CD4-positive, alpha-beta T cell treated with Interleukin-2 at 100 ng/mL for 4 hours (primary cell): ENCODE measurements around the gene MTMR12.

Experiments used
- DNase-seq: peaks from one replicate; pipeline ENCODE4 v3.0.0-alpha.2; 2020; ENCODE audit warnings: low spot score

MTMR12 gene

GRCh38 chr5:32312595-32313332 lies at the start of gene MTMR12:
MTMR12 (minus strand) TSS chr5:32312939; CDS start chr5:32312838, 101 bp downstream.
- DNase-seq, result peak; percentile 100

- DNase-seq, result no peak
Measured at GRCh38 chr5:32362527-32362926, 49.8 kb upstream of the MTMR12 start.

DNA sequence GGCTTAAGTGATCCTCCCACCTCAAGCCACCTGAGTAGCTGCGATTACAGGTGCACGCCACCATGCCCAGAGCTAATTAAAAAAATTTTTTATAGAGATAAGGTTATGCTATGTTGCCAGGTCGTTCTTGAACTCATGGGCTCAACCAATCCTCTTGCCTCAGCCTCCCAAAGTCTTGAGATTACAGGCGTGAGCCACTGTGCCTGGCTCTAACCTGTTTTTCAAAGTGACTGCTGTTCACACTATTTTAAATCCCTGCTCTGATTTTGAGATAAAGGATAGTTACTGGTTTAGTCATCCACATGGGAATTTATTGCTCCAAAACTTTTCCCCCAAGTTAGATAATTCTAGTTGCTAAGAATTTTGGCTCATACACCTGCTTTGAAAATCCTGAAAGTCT lies 48.2 kb upstream of the MTMR12 start:
- no peak for DNase-seq

GRCh38 chr5:32358611-32359010 lies 45.9 kb upstream of the MTMR12 start:
- no peak for DNase-seq

GRCh38 chr5:32357658-32358057 lies 44.9 kb upstream of the MTMR12 start:
- DNase-seq, result no peak

- no peak for DNase-seq
Measured at GRCh38 chr5:32355686-32356085, 42.9 kb upstream of the MTMR12 start.

DNA sequence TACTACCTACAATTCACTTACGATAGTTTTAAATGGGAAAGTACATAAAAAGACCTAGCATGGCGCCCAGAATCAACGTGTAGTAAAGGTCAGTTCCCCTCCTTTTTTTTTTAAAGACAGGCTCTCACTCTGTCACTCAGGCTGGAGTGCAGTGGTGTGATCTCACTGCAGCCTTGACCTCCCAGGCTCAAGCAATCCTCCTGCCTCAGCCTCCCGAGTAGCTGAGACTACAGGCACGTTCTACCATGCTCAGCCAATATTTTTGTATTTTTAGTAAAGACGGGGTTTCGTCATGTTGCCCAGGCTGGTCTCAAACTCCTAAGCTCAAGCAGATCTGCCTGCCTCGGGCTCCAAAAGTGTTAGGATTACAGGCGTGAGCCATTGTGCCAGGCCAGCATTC lies 40.7 kb upstream of the MTMR12 start:
- no peak for DNase-seq

DNA sequence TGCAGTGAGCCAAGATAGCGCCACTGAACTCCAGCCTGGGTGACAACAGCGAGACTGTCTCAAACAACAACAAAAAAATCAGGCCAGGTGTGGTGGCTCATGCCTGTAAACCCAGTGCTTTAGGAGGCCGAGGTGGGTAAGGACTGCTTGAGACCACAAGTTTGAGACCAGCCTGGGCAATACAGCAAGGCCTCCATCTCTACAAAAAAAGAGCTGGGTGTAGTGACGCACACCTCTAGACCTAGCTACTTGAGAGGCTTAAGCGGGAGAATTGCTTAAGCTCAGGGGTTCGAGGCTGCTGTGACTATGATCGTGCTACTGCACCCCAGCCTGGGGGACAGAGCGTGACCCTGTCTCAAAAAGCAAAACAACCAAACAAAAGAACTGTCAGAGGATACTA lies 39.9 kb upstream of the MTMR12 start:
- no peak for DNase-seq

- DNase-seq, result no peak
Measured at GRCh38 chr5:32346869-32347268, 34.1 kb upstream of the MTMR12 start.

DNA sequence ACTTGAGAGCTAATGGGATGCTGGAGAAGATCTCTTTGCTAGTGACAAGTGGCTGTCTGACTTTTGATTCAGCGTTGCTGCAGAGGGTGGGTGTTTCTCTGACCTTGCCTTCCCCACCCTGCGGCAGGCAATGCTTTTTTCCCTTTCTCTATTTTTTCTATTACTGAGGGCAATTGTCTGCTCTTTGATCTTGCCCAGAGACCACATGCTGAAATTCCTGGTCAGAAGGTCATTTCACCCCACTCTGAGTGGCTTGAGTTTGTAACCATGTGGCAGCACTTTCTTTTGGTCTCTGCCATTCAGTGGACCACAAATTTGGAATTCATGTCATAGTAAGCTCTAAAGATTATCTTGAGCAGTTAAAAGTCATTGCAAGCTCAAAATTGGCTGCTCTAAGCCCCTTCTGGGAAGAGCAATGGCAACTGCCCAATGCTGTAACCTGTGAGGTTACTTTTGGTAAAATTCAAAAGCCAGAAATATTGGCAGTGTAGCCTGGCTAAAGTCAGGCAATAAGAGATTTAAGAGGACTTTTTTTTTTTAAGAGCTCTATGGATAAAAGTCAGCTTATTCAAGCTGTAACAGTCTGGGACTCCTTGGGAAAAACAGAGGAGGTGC lies 30.4 kb upstream of the MTMR12 start:
- DNase-seq, result no peak

DNA sequence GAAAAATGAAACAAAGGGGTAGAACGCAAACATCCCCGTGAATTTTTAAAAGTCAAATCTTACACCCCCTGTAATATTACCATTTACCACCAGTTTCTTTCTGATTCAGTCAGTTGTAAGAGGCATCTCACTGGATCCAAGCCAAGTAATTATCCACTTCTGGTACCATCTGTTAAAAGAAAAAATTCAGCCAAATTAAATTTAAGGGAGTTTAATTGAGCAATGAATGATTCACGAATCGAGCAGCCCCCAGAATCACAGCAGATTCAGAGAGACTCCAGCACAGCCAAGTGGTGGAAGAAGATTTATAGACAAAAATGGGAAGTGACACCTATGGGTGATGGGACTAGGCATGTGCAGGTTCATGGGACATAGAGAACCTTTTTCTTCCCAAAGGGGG lies 29.9 kb upstream of the MTMR12 start:
- no peak for DNase-seq

- no peak for DNase-seq
Measured at GRCh38 chr5:32339878-32340277, 27.1 kb upstream of the MTMR12 start.

DNA sequence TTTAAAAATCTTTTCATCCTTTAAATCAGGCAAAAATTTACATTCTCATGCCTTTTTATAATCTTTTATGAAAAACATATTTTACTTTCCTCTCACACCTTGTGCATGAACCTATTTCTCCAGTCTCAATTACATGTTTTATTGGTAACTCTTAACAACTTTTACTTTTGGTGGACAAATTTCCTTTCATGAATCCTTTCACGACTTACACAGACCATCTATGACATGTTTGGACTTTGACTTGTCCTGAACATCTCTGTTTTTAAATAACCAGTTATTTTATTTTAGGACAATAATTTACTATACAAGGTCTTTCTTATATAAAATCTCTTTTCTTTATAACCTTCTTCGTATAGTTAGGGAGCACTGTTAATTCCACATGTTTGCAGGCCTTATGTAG lies 26.5 kb upstream of the MTMR12 start:
- no peak for DNase-seq

GRCh38 chr5:32332966-32333365 lies 20.2 kb upstream of the MTMR12 start:
- no peak for DNase-seq

- DNase-seq, result no peak
Measured at GRCh38 chr5:32332361-32332760, 19.6 kb upstream of the MTMR12 start.

- no peak for DNase-seq
Measured at GRCh38 chr5:32331935-32332274, 19.2 kb upstream of the MTMR12 start.

DNA sequence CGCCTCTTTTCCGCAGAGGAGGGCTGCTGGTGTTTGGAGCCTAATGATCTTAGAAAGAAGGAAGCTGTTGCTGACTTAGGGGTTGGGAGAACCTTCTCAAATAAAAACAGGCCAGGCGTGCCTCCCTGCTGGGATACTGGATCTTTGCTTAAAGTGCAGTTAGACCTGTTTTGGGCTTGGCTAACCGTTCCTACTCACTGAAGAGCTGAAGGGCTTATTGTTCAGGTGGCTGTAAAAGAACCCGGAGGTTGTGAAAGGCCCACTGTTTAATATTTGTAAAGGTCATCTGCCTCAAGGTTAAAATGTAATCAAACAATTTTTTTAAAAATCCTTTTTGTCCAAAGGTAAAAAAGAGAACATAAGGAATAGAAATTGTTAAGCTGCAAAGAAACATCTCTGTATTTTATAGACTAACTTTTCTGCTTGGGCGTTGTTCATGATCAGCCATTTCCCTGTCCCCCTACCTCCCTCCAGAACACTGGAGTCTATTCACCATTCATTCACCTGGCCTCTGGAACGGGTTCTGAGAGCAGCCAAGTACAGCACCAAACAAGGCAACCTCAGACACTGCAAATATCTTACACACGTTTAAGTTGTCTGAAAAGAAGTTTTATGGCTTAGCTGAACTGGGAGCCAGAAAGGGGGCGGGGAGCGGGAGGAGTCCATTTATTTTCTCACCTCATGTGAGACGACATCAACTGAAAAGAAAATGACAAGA lies 18.6 kb upstream of the MTMR12 start:
- DNase-seq, result no peak

- no peak for DNase-seq
Measured at GRCh38 chr5:32330126-32330971, 17.6 kb upstream of the MTMR12 start.

DNA sequence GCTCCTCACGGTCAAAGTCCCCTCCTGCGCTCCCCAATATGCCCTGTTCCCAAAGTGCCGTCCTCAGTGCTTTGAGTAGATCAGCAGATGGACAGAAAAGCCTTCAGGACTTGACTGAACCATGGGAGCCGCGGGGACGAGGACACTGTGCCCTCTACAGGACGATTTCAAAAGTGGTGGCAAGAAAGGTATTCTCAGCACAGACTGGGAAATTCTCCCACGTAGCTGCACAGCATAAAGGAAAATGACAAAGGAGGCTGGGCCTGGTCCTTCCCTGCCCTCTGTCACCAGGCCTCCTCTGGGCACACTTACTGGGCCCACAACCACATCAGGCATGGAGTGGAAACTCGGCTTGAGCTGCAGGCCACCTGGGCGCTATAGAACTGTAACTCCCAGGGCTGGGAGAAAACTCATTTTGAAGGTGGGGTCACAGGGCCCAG lies 16.7 kb upstream of the MTMR12 start:
- DNase-seq, result peak; percentile 65

DNA sequence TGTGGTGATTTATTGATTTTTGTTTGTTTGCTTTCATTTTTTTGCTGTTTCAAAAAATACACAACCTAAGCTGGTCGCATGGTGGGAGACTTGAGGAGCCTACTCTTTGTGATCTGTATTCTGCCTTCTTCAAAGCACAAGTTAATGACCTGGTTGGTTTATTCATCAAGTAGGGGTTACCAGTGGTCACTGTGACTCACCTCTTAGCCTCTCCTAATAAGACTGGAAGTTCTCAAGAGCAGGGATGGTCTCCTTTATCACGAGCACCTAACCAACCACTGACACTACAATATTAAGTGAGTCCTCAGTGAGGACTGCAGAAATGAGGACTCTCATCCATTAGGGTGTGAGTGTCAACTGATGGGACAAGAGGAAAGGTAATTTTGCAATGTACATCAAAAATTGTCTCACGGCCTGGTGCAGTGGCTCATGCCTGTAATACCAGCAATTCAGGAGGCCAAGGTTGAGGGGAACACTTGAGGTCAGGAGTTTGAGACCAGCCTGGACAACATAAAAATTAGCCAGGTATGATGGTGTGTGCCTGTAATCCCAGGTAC lies 13.6 kb upstream of the MTMR12 start:
- no peak for DNase-seq

GRCh38 chr5:32325616-32326015 lies 12.9 kb upstream of the MTMR12 start:
- no peak for DNase-seq

DNA sequence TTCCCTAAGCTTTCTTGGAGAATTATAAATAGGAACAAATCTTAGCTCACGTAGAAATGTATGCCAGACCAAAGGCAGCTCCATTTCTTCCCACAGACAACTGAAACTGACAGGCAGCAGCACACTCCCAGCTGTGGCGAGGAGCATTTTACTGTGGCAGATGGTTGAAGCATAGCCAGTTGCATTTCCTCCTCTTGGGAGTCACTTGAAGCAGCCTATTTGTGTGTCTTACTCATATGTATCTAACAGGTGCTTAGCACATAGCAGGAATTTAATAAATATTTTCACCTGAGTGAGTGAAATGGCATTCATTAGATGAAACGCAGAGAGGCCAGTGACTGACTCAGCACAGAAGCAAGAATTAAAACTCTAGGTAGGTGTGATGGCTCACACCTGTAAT lies 12.3 kb upstream of the MTMR12 start:
- DNase-seq, result no peak
